Hepatocyte (in vitro differentiated cells): ENCODE data around the gene MIER1.

ENCODE experiments used
- CTCF ChIP-seq: fragments of 200-600 bp; sonication (generic); IDR thresholded peaks from 2 replicates; pipeline ENCODE4 v1.5.1; 2016; ENCODE audit warnings: antibody characterized with exemption, mild to moderate bottlenecking; ENCODE audit not compliant: poor library complexity
- EZH2 ChIP-seq: fragments of 200-600 bp; sonication (generic); IDR thresholded peaks from 2 replicates; pipeline ENCODE4 v1.6.1; 2016; ENCODE audit warnings: antibody characterized with exemption, mild to moderate bottlenecking, borderline replicate concordance
- EZH2phosphoT487 ChIP-seq: fragments of 200-600 bp; sonication (generic); IDR thresholded peaks from one replicate; pipeline ENCODE4 v1.6.1; 2018; ENCODE audit warnings: antibody characterized with exemption, mild to moderate bottlenecking, low read depth, moderate library complexity; ENCODE audit not compliant: unreplicated experiment, severe bottlenecking

GRCh38 chr1:66981679-66982078 is 56.9 kb downstream of the MIER1 start:
- TF ChIP-seq CTCF, result no peak
- no peak for TF ChIP-seq EZH2
- no peak for TF ChIP-seq EZH2phosphoT487
